ENCODE measurements around the gene GPR143.

The GPR143 gene

DNA sequence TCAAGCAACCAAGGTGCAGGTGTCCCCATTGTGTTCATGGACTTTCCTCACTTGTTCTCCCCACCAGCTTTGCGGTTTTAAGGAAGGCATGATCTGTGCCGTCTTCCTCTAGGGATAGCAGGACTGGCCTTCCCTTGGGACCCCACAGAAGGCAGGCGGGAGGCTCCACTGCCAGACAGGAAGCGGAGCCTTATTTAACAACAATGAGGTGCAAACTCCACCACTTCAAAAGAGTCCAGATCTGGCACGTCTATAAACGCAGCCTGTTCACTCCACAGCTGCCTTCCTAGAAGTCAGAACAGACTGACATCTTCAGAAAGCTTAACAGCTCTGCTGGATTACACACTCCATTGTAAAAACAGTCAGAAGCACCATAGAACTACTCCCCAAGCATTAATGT, 1.7 kb upstream of the GPR143 start:
- 82% methylated on average over 6 of the region's 6 CpGs for WGBS
- Histone ChIP-seq H3K9ac (ENCODE audit: low read depth, low read length) (no peak overlapping the region), H3K4me1 (ENCODE audit: insufficient read depth, low read length) (peaks cover 4% of the 10 kb centered on the region; the same call in 1 of the 2 replicates), H3K9me3 (ENCODE audit: insufficient read depth, low read depth, low read length) (no peaks in the 10 kb centered on the region), H3K36me3 (ENCODE audit: insufficient read depth, low read length) (no peaks in the 10 kb centered on the region), H3K27ac (ENCODE audit: low read depth, low read length) (no peak overlapping the region), H3K4me3 (ENCODE audit: low read length) (no peak overlapping the region), H3K27me3 (ENCODE audit: insufficient read depth, low read length) (peaks cover 3% of the 10 kb centered on the region; the same call in 1 of the 2 replicates)

DNA sequence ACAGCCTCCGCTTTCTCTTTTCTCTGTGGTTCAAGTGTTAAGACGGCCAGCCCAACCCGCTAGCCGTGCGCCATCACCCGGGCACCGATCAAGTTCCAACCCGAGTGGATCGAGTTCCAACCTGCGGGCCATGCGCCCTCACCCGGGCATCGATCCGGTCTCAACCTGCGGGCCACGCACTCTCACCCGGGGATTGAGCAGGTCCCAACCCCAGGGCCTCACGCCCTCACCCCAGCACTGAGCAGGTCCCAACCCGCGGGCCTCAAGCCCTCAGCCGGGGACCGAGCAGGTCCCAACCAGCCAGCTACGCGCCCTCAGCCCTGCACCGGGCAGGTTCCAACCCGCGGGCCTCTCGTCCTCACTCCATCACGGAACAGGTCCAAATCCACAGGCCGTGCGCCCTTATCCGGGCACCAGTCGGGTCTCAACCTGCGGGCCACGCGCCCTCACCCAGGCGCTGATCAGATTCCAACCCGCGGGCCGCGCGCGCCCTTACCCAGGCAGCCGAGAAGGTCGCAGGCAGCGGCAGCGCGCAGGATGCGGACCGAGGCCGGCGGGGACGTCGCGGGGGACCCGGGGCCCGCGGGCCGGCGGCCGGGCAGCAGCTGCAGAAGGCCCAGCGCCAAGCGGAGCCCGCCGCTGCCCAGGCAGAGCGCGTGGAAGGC, 443 bp downstream of the GPR143 start:
- Histone ChIP-seq H3K36me3 (ENCODE audit: insufficient read depth, low read length) (no peaks in the 10 kb centered on the region), H3K9ac (ENCODE audit: low read depth, low read length) (peak overlapping the region; percentile 79), H3K4me3 (ENCODE audit: low read length) (peak overlapping the region; percentile 64), H3K9me3 (ENCODE audit: insufficient read depth, low read depth, low read length) (no peaks in the 10 kb centered on the region), H3K27ac (ENCODE audit: low read depth, low read length) (no peak overlapping the region), H3K4me1 (ENCODE audit: insufficient read depth, low read length) (peaks cover 4% of the 10 kb centered on the region; the same call in 1 of the 2 replicates), H3K27me3 (ENCODE audit: insufficient read depth, low read length) (peaks cover 3% of the 10 kb centered on the region; the same call in 1 of the 2 replicates)
- 7% methylated on average over 67 of the region's 67 CpGs for WGBS

DNA sequence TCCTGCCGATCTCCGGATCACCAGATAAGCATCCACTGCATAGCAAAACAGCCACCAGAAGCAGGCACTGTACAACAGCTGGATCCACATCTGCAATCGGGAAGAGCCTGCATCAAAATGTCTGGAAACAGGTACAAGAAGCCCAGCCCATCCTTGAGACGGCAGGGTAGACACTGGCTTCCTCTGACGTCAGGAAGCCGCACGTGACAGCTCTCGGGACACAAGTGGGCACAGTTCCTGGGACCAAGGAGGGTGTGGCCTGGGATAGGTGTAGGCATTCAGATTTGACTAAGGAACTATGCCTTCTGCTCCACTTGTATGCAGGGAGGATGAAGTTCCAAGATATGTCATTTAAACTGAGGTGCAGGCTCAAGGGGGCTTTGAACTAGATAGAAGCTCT, 6.3 kb downstream of the GPR143 start:
- Histone ChIP-seq H3K27me3 (ENCODE audit: insufficient read depth, low read length) (no peaks in the 10 kb centered on the region), H3K9me3 (ENCODE audit: insufficient read depth, low read depth, low read length) (no peaks in the 10 kb centered on the region), H3K36me3 (ENCODE audit: insufficient read depth, low read length) (no peaks in the 10 kb centered on the region; the same call in 1 of the 2 replicates), H3K27ac (ENCODE audit: low read depth, low read length) (no peak overlapping the region), H3K4me1 (ENCODE audit: insufficient read depth, low read length) (no peaks in the 10 kb centered on the region), H3K4me3 (ENCODE audit: low read length) (no peak overlapping the region), H3K9ac (ENCODE audit: low read depth, low read length) (no peak overlapping the region)
- 89% methylated on average over 8 of the region's 8 CpGs for WGBS

DNA sequence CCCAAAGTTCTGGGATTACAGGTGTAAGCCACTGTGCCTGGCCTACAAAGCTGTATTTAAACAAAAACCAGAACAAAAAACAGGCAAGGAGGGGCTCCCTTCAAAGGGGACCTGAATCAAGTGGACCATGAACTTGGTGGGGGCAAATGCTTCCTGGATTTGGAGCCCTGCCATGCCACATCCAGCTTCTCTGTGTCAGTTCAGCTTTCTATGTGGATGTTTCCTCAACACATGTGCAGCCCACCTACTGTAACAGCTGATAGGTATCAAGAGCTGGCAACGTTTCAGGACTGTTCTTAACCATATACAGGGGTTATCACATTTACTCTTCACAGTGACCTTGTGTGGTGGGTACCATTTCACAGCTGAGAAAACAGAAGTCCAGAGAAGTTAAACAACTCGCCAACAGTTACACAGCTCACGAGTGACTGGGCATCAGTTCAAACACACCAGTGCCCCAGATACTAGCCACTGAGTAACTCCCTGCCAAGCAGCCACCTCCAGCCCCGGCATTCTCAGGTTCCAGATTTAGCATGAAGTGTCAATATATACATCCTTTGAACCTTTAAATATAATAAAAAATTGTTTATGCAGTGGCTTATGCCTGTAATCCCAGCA, 7.5 kb downstream of the GPR143 start:
- Histone ChIP-seq H3K4me3 (ENCODE audit: low read length) (no peak overlapping the region), H3K9ac (ENCODE audit: low read depth, low read length) (no peak overlapping the region), H3K9me3 (ENCODE audit: insufficient read depth, low read depth, low read length) (no peaks in the 10 kb centered on the region), H3K36me3 (ENCODE audit: insufficient read depth, low read length) (no peaks in the 10 kb centered on the region; the same call in 1 of the 2 replicates), H3K4me1 (ENCODE audit: insufficient read depth, low read length) (no peaks in the 10 kb centered on the region), H3K27ac (ENCODE audit: low read depth, low read length) (no peak overlapping the region), H3K27me3 (ENCODE audit: insufficient read depth, low read length) (no peaks in the 10 kb centered on the region)
- WGBS, result 94% methylated on average over 4 of the region's 4 CpGs

DNA sequence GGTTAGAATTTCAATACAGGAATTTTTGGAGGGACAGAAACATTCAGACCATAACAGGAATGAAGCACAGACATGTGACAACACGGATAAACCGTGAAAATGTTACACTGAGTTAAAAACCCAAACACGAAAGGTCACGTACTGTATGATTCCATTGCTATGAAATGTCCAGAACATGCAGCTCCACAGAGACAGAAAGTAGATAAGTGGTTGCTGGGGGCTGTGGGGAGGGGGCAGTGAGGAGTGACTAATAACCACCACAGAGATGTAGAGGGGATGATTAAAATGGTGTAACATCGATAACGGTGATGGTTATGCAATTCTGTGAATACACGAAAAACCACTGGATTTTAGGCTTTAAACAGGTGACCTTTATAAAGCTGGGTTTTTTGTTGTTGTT, 8.3 kb downstream of the GPR143 start:
- no peaks in the 10 kb centered on the region; the same call in 1 of the 2 replicates for H3K36me3 ChIP-seq (ENCODE audit: insufficient read depth, low read length)
- no peaks in the 10 kb centered on the region for H3K27me3 ChIP-seq (ENCODE audit: insufficient read depth, low read length)
- H3K4me1 ChIP-seq (ENCODE audit: insufficient read depth, low read length), result no peaks in the 10 kb centered on the region
- 97% methylated on average over 7 of the region's 7 CpGs for WGBS
- H3K4me3 ChIP-seq (ENCODE audit: low read length), result no peak overlapping the region
- no peaks in the 10 kb centered on the region for H3K9me3 ChIP-seq (ENCODE audit: insufficient read depth, low read depth, low read length)
- H3K9ac ChIP-seq (ENCODE audit: low read depth, low read length), result no peak overlapping the region
- H3K27ac ChIP-seq (ENCODE audit: low read depth, low read length), result no peak overlapping the region

DNA sequence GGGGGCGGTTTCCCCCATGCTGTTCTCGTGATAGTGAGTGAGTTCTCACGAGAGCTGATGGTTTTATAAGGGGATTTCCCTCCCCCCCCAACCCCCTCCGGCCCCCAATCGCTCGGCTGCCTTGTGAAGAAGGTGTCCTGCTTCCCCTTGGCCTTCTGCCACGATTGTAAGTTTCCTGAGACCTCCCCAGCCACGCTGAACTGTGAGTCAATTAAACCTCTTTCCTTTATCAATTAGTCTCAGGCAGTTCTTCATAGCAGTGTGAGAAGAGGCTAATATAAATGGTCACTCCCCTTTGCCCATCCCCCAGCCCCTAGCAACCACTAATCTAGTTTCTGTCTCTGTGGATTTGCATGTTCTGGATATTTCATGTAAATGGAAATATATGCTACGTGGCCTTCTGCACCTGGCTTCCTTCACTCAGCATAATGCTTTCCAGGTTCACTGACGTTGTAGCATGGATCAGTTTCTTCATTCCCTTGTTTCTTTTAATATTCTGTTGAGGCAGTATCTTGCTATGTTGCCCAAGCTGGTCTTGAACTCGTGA, 16.4 kb downstream of the GPR143 start:
- Histone ChIP-seq H3K4me3 (ENCODE audit: low read length) (no peak overlapping the region), H3K27me3 (ENCODE audit: insufficient read depth, low read length) (no peaks in the 10 kb centered on the region), H3K9me3 (ENCODE audit: insufficient read depth, low read depth, low read length) (no peaks in the 10 kb centered on the region), H3K36me3 (ENCODE audit: insufficient read depth, low read length) (no peaks in the 10 kb centered on the region), H3K4me1 (ENCODE audit: insufficient read depth, low read length) (peaks cover 16% of the 10 kb centered on the region; the same call in 1 of the 2 replicates), H3K9ac (ENCODE audit: low read depth, low read length) (no peak overlapping the region), H3K27ac (ENCODE audit: low read depth, low read length) (no peak overlapping the region)
- 89% methylated on average over 7 of the region's 11 CpGs for WGBS

DNA sequence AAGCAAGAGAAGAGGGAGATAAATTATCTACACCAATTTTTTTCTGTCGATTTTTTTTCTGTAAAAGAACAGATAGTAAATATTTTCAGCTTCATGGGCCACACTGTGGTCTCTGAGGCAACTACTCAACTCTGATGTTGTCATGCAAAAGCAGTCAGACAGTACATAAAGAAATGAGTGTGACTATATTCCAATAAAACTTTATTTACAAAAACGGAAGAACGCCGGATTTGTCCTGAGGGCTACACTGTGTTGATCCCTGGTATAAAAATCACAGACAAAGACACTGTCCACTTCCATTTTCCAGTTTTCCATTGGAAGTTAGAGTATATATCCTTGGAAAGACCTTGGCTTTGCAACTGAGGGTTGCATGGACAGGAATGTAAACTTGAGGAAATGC, 18.0 kb downstream of the GPR143 start:
- Histone ChIP-seq H3K27ac (ENCODE audit: low read depth, low read length) (no peak overlapping the region), H3K9me3 (ENCODE audit: insufficient read depth, low read depth, low read length) (no peaks in the 10 kb centered on the region), H3K4me1 (ENCODE audit: insufficient read depth, low read length) (peaks cover 16% of the 10 kb centered on the region; the same call in 1 of the 2 replicates), H3K9ac (ENCODE audit: low read depth, low read length) (no peak overlapping the region), H3K27me3 (ENCODE audit: insufficient read depth, low read length) (no peaks in the 10 kb centered on the region), H3K4me3 (ENCODE audit: low read length) (no peak overlapping the region), H3K36me3 (ENCODE audit: insufficient read depth, low read length) (0 out of 2 replicates have a peak, but pooled peaks cover 2% of the 10 kb centered on the region)
- WGBS, result 100% methylated on average over 1 of the region's 4 CpGs

DNA sequence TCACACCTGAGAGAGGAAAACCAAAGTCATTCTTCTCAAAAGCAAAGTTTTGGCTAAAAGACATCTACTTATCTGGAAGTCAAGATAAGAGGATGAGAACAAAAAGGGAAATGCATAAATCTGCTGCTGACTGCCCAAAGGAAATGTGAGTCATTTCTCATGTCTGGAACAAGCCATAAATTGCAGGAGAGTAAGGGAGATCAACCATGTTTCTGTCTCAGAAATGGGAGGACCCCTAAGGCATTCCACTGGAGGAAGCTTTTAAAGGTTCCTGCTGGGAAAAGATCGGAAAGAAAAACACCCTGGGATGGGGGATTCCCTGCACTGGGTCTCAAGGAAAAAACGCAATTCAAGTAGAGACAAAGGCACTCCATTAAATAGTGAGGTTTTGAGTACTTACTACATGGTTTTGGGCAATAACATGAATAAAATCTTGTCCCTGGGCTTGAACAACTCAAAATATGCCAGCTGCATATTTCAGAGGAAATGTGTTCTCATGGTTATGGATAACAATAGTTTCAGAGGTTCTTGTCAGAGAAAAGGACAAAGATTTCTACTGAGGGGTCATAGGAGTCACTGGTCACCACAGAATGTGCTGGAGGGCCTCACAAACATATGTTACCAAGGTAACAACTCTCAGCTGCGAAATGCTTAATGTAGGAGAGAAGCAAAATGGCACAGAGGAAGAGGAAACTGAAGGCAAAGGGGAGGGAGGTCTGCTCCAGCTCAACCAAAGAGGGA, 19.3 kb downstream of the GPR143 start:
- Histone ChIP-seq H3K27me3 (ENCODE audit: insufficient read depth, low read length) (no peaks in the 10 kb centered on the region), H3K4me3 (ENCODE audit: low read length) (no peak overlapping the region), H3K9me3 (ENCODE audit: insufficient read depth, low read depth, low read length) (no peaks in the 10 kb centered on the region), H3K27ac (ENCODE audit: low read depth, low read length) (peak overlapping the region; percentile 60; the same call in 1 of the 2 replicates), H3K36me3 (ENCODE audit: insufficient read depth, low read length) (0 out of 2 replicates have a peak, but pooled peaks cover 2% of the 10 kb centered on the region), H3K9ac (ENCODE audit: low read depth, low read length) (0 out of 2 replicates have a peak overlapping the region, but pooled peaks have one; percentile 26), H3K4me1 (ENCODE audit: insufficient read depth, low read length) (peaks cover 16% of the 10 kb centered on the region; the same call in 1 of the 2 replicates)
- WGBS, result 33% methylated on average over 3 of the region's 3 CpGs

DNA sequence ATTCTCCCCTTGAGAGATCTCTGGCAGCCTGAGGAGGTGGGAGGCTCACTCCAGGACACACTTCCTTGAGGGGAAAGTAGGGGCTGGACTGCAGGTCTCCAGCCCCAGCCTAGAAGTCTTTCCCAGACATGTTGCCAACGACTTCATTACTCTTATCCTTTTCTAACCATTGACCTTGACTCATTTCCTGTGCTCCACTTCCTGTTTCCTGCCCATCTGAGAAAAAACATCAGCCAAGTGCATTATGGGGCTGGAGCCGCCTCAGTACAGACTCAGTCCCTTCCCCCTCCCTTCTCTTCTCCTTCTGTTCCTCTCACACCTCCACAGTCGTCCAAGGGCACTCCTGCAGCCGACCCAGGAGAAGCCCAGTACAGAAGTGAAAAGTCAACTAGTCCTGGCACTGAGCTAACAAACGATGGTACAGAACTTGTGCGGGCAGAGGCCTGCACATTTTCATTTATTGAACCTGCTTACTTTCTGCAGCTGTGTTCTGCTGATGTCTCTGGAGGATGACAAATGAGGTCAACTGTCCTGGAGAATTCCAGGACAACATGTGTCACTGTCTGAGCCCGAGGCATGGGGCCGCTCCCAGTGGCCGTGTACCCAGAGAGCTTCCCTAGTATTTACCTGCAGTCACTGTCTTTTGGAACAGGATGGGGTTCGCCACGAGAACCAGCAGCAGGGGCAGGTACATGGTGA, 20.1 kb downstream of the GPR143 start:
- Histone ChIP-seq H3K4me1 (ENCODE audit: insufficient read depth, low read length) (peaks cover 16% of the 10 kb centered on the region; the same call in 1 of the 2 replicates), H3K27ac (ENCODE audit: low read depth, low read length) (no peak overlapping the region), H3K9ac (ENCODE audit: low read depth, low read length) (no peak overlapping the region), H3K36me3 (ENCODE audit: insufficient read depth, low read length) (0 out of 2 replicates have a peak, but pooled peaks cover 2% of the 10 kb centered on the region), H3K9me3 (ENCODE audit: insufficient read depth, low read depth, low read length) (no peaks in the 10 kb centered on the region), H3K27me3 (ENCODE audit: insufficient read depth, low read length) (no peaks in the 10 kb centered on the region), H3K4me3 (ENCODE audit: low read length) (no peak overlapping the region)
- 89% methylated on average over 11 of the region's 11 CpGs for WGBS

DNA sequence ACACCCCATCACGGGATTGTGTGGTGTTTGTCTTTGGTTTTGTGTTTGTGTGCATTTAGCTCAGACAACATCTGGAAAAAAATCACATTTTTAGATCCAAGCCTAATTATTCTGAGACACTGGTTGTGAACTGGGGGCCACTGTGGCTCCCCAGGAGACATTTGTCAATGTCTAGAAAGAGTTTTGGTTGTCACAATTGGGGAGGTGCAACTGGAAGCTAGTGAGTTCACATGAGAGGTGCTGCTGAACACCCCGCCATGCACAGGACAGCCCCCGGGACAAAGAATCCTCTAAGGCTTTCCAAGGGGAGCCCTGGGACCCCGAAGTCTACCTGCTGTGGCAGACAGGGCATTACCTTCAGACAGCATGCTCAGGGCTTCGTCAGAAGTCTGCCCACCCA, 26.5 kb downstream of the GPR143 start:
- 90% methylated on average over 4 of the region's 5 CpGs for WGBS

More for the DNA sequence above, 26.5 kb downstream of the GPR143 start:
- no peaks in the 10 kb centered on the region for H3K9me3 ChIP-seq (ENCODE audit: insufficient read depth, low read depth, low read length)
- no peaks in the 10 kb centered on the region for H3K4me1 ChIP-seq (ENCODE audit: insufficient read depth, low read length)
- no peak overlapping the region for H3K27ac ChIP-seq (ENCODE audit: low read depth, low read length)
- H3K27me3 ChIP-seq (ENCODE audit: insufficient read depth, low read length), result no peaks in the 10 kb centered on the region
- peaks cover 7% of the 10 kb centered on the region; the same call in 1 of the 2 replicates for H3K36me3 ChIP-seq (ENCODE audit: insufficient read depth, low read length)
- no peak overlapping the region for H3K9ac ChIP-seq (ENCODE audit: low read depth, low read length)
- H3K4me3 ChIP-seq (ENCODE audit: low read length), result no peak overlapping the region

Data from HUES64 (cell line).